Osteocyte (in vitro differentiated cells): ENCODE results near the gene ROPN1. TPM values are rescaled to one million over a fixed set of nuclear protein-coding genes. Genes with fewer than 3 reads are reported as not detected.
A peak's percentile ranks its signal among the peaks of the same experiment; 100 is the strongest.

Source experiments
- DNase-seq: peaks from one replicate; pipeline ENCODE4 v3.0.0; 2021; ENCODE audit warnings: mixed read lengths; ENCODE audit not compliant: unreplicated experiment; ENCODE audit errors: extremely low spot score
- H3K27ac Mint-ChIP-seq: one replicate; pipeline ENCODE4 v1.8.0; 2021; ENCODE audit warnings: mild to moderate bottlenecking, mixed read lengths; ENCODE audit not compliant: unreplicated experiment
- H3K27me3 Mint-ChIP-seq: one replicate; pipeline ENCODE4 v1.8.0; 2021; ENCODE audit warnings: mixed read lengths; ENCODE audit not compliant: unreplicated experiment
- H3K36me3 Mint-ChIP-seq: one replicate; pipeline ENCODE4 v1.8.0; 2021; ENCODE audit warnings: mixed read lengths; ENCODE audit not compliant: unreplicated experiment
- H3K4me1 Mint-ChIP-seq: one replicate; pipeline ENCODE4 v1.8.0; 2021; ENCODE audit warnings: mixed read lengths; ENCODE audit not compliant: unreplicated experiment
- H3K4me3 Mint-ChIP-seq: one replicate; pipeline ENCODE4 v1.8.0; 2021; ENCODE audit warnings: mild to moderate bottlenecking, moderate library complexity, mixed read lengths; ENCODE audit not compliant: unreplicated experiment
- H3K9me3 Mint-ChIP-seq: one replicate; pipeline ENCODE4 v1.8.0; 2021; ENCODE audit warnings: mixed read lengths; ENCODE audit not compliant: unreplicated experiment
- total RNA-seq: library from RNA; stranded (reverse); gene quantifications from 2 replicates; pipeline ENCODE4 v1.2.1, GENCODE V29; 2021
- TF ChIP-seq, protein P1 (sequence below): fragments of 200-600 bp; sonication (generic); IDR thresholded peaks from 2 replicates; pipeline ENCODE4 v1.5.0; 2021; ENCODE audit warnings: antibody characterized with exemption, mild to moderate bottlenecking, moderate library complexity

ROPN1 gene
- total RNA-seq, 1 donor from 2014 or later: not detected

DNA sequence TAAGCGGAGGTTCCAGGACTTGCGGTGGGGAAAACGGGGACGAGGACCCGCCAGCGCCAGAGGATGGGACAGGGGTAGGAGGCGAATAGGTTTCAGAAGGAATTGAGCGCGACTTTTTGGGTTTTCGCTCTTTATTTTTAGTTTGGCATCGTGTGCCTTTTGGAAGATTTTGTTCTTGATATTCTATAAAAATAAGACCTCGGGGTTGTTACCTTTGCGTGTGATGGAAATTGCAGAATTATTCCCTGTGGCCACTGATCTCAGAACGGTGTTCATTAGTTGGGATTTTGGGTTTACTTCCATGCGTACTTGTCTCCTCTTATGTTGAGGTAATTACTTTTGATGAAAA is 30.4 kb downstream of the ROPN1 start:
- H3K4me3 Mint-ChIP-seq: peak overlapping the region; percentile 95
- peak overlapping the region; percentile 94 for H3K27ac Mint-ChIP-seq

GRCh38 chr3:123960781-123961507 is 31.0 kb downstream of the ROPN1 start, which contains the start of gene CCDC14:
TSS of gene CCDC14 (minus strand) at chr3:123961229. CDS start at chr3:123961173, 56 bp downstream.
- TF ChIP-seq, protein P1, sequence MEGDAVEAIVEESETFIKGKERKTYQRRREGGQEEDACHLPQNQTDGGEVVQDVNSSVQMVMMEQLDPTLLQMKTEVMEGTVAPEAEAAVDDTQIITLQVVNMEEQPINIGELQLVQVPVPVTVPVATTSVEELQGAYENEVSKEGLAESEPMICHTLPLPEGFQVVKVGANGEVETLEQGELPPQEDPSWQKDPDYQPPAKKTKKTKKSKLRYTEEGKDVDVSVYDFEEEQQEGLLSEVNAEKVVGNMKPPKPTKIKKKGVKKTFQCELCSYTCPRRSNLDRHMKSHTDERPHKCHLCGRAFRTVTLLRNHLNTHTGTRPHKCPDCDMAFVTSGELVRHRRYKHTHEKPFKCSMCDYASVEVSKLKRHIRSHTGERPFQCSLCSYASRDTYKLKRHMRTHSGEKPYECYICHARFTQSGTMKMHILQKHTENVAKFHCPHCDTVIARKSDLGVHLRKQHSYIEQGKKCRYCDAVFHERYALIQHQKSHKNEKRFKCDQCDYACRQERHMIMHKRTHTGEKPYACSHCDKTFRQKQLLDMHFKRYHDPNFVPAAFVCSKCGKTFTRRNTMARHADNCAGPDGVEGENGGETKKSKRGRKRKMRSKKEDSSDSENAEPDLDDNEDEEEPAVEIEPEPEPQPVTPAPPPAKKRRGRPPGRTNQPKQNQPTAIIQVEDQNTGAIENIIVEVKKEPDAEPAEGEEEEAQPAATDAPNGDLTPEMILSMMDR: no peak
- DNase-seq: peak; percentile 97
- Mint-ChIP-seq H3K4me1 (peaks cover 26% of the 10 kb centered on the region), H3K4me3 (peak within 1 kb of the TSS; percentile 95), H3K36me3 (no peaks in the 10 kb centered on the region), H3K9me3 (no peaks in the 10 kb centered on the region), H3K27ac (peak within 1 kb of the TSS; percentile 94), H3K27me3 (peaks cover 14% of the 10 kb centered on the region)

More for the DNA sequence above, 30.4 kb downstream of the ROPN1 start:
- peaks cover 26% of the 10 kb centered on the region for H3K4me1 Mint-ChIP-seq
- no peaks in the 10 kb centered on the region for H3K9me3 Mint-ChIP-seq
- peaks cover 19% of the 10 kb centered on the region for H3K27me3 Mint-ChIP-seq
- TF ChIP-seq, protein P1: no peak
- H3K36me3 Mint-ChIP-seq: no peaks in the 10 kb centered on the region
- no peak for DNase-seq

DNA sequence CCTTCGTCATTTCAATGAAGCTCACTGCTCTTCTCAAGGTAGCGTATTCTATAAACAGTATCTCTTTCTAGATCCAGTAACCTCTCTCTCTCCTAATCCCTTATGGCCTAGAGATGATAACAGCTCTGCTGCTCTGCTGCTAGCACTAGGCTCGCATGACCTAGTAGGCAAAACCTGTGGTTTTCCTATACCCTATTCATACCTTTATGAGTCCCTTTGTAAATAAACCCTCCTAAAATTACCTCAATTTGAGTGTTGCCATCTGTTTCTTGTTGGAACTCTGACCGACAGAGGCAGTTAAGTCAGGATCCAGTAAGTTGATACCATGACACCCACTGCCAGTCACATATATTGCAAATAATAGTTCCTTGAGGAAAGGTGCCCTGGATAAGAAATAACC is 38.2 kb downstream of the ROPN1 start:
- DNase-seq: no peak
- TF ChIP-seq, protein P1: no peak
- no peaks in the 10 kb centered on the region for H3K9me3 Mint-ChIP-seq
- H3K36me3 Mint-ChIP-seq: peaks cover 12% of the 10 kb centered on the region
- no peaks in the 10 kb centered on the region for H3K27me3 Mint-ChIP-seq
- H3K4me3 Mint-ChIP-seq: no peak overlapping the region
- H3K27ac Mint-ChIP-seq: no peak overlapping the region
- H3K4me1 Mint-ChIP-seq: peaks cover 13% of the 10 kb centered on the region

DNA sequence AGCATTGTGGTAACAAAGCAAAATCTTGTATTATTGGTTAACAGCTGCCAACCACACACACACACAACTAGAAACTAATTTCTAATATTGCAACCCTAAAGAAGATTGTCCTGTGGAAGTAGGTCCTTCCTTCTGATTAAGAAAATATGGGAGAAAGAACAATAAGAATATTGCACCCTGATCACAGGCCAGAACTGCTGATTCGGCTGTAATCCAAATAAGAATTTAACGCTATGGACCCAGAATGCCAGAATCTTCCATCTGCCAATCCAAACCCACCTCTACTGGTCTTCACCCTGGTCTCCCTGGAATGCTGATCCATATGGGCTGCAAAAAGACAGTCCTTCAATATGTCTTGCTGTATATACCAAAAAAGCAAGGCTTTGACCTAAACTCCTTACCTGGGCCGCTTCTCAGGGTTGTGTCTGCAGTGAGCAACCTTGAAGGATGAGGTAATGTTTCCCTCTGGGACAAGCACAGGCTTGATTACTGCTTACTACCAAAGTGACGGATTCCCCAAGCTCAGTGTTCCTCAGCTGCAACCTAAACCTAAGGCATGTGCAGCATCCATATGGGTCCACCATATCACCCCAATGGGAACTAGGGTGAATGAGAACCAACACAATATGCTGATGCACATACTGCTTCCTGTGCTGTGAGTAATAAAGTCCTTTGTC is 38.9 kb downstream of the ROPN1 start:
- Mint-ChIP-seq H3K4me1 (peaks cover 5% of the 10 kb centered on the region), H3K36me3 (peaks cover 14% of the 10 kb centered on the region), H3K9me3 (no peaks in the 10 kb centered on the region), H3K27me3 (no peaks in the 10 kb centered on the region), H3K27ac (no peak overlapping the region), H3K4me3 (no peak overlapping the region)
- no peak for DNase-seq
- TF ChIP-seq, protein P1: no peak
